GOT3 (cell line): ENCODE measurements around the gene APLP2.
"Not testable (repeated sequence)": the region's sequence is repeated elsewhere in the genome, so short reads cannot be mapped to it uniquely, and the experiment has no call there.

ENCODE experiments used
- DNase-seq: peaks from one replicate; lab custom pipeline; 2025; ENCODE audit warnings: mixed read lengths; lab: John Stamatoyannopoulos, UW

APLP2 gene

GRCh38 chr11:130069659-130070108 is at the start of gene APLP2:
Gene APLP2, plus strand, starts transcription at chr11:130069894. Its CDS starts 84 bp downstream, at chr11:130069978.
- DNase-seq = peak; percentile 74

GRCh38 chr11:130020323-130020722 is 49.4 kb upstream of the APLP2 start:
- DNase-seq = no peak

- DNase-seq = not testable (repeated sequence)
Observed at GRCh38 chr11:130021606-130022005, 48.1 kb upstream of the APLP2 start.

DNA sequence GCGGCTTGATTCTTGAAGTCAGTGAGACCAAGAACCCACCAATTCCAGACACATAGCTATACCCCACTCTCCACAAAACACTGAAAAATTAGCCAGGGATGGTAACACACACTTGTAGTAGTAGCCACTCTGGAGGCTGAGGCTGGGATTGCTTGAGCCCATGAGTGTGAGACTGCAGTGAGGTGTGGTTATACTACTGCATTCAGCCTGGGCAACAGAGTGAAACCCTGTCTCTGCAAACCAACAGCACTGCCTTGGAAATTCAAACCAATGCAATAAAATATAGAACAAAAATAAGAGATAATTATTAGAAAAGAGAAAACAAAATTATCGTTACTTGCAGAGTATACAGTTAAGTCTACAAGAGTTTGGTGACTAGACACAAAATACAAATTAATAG is 46.9 kb upstream of the APLP2 start:
- no peak for DNase-seq

- DNase-seq = no peak
Observed at GRCh38 chr11:130023204-130023603, 46.5 kb upstream of the APLP2 start.

DNA sequence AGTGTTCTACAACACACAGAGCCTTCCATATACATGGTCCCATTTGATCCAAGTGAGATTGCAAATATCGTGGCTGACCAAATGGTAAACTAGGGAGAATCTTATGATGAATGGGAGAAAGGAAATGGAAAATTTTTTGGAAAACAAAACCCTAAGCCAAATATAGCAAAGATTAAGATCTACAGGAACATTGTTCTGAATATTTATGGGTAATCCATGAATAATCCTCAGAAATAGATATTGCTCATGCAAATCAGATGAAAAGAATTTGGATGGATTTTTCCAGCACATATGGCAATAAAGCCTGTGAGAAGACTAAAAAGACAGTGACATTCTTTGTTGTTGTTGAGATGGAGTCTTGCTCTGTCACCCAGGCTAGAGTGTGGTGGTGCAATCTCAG is 45.3 kb upstream of the APLP2 start:
- DNase-seq = no peak

- no peak for DNase-seq
Observed at GRCh38 chr11:130025371-130025770, 44.3 kb upstream of the APLP2 start.

- DNase-seq = no peak
Observed at GRCh38 chr11:130029137-130029536, 40.6 kb upstream of the APLP2 start.

GRCh38 chr11:130031056-130031455 is 38.6 kb upstream of the APLP2 start:
- no peak for DNase-seq

DNA sequence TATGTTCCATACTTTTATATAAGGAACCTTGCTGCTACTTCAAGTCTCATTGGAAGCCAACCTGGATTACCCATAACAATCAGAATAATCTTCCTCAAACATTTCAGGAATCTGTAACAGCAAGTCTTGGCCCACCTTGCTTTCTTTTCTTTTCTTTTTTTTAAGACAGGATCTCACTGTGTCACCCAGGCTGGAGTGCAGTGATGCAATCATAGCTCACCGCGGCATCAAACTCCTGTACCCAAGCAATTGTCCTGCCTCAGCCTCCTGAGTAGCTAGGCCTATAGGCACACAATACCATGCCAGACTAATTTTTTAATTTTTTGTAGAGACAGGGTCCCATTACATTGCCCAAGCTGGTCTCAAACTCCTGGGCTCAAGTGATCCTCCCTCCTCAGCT is 37.7 kb upstream of the APLP2 start:
- no peak for DNase-seq

DNA sequence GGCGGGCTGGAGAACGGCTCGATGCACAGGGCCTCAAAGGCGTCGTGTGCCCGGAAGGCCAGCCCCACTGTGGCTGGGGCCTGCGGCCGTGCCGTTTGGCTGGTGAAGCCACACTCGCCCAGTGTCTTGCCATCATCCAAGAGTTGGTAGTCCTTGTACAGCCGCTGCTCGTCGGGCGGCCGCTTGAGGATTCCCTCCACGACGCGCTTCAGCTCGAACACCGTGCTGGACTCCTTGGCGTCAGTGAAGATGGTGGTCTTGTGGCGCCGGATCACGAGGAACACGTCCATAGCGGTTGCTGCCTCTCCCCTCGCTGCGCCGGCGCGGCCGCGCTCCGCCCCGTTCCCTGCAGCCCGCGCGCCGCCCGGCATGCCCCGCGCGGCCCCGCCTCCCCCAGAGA is 36.8 kb upstream of the APLP2 start:
- DNase-seq = no peak

DNA sequence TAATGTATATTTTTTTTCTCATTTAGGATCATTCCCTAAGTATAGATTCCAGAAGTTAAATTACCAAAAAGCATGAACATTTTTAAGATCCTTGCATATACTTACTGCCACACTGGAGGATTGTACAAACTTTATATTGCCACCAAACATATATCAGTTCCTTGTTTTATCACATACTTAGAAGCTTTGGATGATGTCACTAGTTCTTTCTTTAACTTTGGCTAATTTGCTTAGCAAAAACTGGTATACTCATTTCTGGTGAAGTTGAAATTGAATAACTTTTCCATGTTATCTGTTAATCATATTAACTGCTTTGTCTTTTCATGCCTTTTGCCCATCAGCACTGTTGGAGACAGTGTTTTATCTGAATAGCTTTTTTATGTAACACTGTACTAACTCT is 35.5 kb upstream of the APLP2 start:
- no peak for DNase-seq

- DNase-seq = no peak
Observed at GRCh38 chr11:130037058-130037457, 32.6 kb upstream of the APLP2 start.

DNA sequence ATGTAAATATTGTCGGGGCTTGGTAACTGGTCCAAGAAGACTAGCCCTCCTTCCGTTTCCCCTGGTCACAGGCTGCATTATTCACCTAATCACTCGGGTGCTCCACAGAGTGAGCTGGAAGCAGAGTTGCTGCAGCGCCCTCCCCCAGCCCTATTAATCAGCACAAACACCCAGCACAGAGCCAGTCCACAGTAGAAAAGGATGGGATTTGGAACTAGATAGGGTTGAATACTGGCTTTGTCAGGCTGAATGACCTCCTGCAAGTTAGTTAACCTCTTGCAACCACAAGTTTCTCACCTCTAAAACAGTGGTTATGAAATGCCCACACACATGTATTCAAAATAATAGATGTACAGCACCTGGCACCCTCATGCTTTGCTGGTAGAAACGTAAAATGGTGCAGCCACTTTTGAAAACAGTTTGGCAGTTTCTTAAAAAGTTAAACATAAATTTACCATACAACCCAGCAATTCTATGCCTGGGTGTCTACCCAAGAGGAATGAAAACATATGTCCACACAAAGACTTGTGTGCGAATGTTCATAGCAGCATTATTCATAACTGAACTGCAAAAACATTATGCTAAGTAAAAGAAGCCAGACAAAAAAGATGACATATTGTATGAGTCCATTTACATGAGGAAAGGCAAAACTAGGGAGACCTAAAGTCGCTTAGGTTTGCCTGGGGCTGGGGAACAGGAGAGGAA is 31.7 kb upstream of the APLP2 start:
- DNase-seq = no peak

DNA sequence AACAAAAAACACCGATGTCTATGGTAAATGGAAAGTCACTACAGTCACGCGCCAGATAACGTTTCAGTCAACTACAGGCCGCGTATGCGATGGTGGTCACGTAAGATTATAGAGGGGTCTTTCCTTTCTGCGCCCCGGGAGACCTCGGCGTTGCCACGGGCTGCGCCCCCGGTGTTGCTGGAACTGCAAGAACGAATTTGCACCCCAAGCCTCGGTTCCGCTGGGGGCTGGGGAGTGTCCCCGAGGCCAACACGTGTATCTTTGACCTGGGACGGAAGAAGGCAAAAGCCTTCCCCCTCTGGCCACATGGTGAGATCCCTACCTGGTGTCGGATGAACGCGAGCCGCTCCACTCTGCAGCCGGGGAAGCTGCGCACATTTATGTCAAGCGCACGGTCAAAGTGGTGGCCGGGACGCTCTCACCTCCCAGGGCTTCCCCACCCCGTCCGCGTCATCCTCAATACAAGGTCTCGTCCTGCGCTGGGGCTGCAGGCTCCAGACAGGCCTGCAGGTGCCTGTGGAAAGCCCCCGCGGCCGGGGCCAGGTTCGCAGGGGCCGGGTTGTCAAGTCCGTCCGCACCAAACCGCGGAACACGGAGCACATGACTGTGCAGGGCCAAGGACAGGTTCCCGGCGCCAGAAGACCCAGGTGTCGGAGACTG is 29.3 kb upstream of the APLP2 start:
- DNase-seq = no peak

DNA sequence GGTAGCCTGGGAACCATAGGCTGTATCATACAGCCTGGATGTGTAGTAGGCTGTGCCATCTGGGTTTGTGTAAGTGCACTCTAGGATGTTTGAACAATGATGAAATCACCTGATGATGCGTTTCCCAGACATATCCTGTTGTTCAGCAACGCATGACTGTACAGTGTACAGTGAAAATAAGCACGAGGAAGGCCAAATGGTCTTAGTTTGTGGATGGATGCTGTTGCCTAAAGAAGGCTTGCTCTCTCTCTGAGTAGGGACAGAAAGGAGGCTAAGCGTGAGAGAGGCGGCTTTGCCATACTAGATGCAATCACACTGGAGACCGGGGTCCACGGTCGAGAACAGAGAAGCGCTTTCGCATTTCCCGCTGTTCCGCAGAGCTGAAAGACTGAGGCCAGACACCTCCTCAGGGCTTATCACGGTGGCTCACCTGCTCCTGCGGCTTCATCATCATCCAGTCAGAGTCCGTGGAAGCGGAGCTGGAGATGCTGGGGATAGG is 27.6 kb upstream of the APLP2 start:
- no peak for DNase-seq

DNA sequence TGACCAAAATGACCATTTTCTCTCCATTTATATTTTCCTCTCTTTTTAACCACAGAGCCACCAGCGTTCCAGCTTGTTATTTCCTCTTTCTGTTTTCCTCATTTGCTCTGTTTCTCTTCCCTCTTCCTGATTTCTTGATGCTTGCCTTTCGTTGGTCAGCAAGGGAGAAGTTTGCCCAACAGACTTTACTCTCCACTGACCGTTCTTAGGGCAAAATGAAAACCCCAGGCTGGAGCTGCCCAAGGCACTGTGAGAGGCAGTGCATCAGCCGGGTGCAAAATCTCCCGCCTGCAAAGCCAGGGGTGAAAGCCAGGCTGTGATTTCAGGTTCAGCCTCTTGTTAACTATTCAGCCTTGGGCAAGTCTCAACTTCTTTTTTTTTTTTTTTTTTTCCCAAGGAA is 26.1 kb upstream of the APLP2 start:
- no peak for DNase-seq

DNA sequence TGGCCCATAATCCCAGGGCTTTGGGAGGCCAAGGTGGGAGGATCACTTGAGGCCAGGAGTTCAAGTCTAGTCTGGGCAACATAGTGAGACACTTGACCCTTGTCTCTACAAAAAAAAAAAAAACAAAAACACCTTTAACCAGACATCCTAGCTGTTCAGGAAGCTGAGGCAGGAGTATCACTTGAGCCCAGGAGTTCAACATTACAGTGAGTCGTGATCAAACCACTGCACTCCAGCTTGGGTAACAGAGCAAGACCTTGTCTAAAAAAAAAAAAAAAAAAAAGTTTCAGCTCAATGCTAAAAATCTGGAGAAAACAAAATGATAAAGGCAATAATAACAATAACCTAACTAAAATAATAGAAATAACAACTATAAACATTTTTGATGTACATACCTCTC is 22.6 kb upstream of the APLP2 start:
- DNase-seq = no peak

DNA sequence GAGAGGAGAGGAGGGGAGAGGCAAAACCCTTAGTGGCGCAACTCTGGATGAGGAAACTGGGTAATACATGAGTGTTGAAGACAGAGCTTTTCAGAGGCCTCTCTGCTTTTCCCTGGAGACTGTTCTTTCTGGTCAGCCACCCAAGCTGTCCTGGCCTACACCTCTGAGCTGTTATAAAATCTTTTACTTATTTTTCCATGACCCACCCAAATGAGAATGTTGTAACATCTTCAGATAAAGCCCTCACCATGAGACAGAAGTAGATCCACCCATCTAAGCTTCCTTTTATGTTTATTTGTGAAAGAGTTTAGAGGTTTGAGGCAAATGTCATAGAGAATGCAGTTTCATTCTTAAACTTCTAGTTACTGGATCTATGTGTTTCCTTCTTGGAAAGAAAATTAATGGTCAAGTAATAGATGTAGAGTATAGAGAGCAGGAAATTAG is 20.3 kb upstream of the APLP2 start:
- DNase-seq = no peak

DNA sequence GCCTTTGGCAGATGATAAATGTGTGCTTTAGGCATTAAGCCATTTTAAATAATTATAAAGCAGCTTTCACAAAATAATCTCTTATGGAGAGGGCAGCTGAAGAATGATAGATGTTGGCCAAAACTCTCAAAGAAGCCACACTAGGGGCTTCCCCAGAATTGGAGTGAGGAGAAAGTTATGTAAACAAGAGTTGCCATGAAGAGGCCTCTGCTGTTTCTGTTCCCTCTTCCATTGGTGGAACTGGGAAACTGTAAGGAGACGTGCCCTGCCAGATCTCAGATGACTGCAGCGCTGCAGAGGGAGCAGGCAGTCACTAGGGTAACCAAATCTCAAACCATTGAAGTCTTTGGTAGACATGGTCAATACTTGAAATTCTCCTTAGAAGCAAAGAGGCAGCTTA is 19.4 kb upstream of the APLP2 start:
- DNase-seq = no peak

GRCh38 chr11:130051082-130051481 is 18.6 kb upstream of the APLP2 start:
- DNase-seq = no peak

GRCh38 chr11:130052567-130052966 is 17.1 kb upstream of the APLP2 start:
- no peak for DNase-seq

DNA sequence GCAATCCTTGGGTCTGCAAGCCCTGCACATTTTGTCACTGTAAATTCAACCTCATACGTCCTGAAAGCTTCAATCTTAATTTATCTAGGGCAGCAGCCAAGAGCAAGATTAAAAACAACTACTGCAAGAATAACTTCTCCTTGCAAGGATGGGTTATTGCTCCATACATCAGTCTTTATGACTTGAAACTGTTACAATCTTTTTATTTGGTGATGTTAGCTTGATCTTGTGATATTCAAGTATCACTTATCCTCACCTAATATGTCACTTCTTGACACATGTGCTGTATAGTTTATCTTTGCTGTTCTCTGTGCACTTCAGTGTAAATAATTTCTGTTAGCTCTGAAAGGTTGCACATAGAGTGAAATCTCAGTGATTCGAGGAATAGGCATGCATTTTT is 14.7 kb upstream of the APLP2 start:
- DNase-seq = no peak

DNA sequence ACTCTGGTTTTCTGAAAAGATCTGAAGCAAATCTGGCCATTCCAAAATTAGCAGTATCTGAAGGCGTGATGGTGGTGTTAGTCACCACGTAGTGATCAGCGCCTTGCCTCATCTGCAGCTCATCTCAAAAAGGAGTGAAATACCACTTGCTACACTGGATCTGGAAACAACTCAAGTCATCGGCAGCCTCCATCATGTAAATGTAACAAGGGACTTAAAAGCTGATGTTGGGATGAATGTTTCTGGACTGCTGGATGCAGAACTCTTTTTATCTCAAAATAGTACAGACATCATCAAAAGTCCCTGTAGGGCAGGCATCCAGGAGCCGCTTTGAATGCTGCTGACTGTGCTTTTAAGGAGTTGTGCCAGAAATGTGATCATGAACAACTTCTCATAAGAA is 14.1 kb upstream of the APLP2 start:
- DNase-seq = no peak
